HG03280 (cell line): ENCODE results near the gene CPED1.
A peak's percentile ranks its signal among the peaks of the same experiment; 100 is the strongest.
"Not testable (repeated sequence)": the region's sequence is repeated elsewhere in the genome, so short reads cannot be mapped to it uniquely, and the experiment has no call there.

ENCODE experiments used
- ATAC-seq: cut with Tn5 transposase; IDR thresholded peaks from one replicate; pipeline ENCODE4 v1.9.1; 2021; ENCODE audit warnings: mild to moderate bottlenecking, moderate library complexity; ENCODE audit not compliant: unreplicated experiment

The CPED1 gene

GRCh38 chr7:121274467-121274866 lies 286.0 kb downstream of the CPED1 start:
- no peak for ATAC-seq

GRCh38 chr7:121275204-121275603 lies 286.7 kb downstream of the CPED1 start:
- no peak for ATAC-seq

GRCh38 chr7:121276313-121276712 lies 287.8 kb downstream of the CPED1 start:
- no peak for ATAC-seq

- peak; percentile 99 for ATAC-seq
These were observed 289.9 kb downstream of the CPED1 start for GRCh38 chr7:121278120-121279021.

GRCh38 chr7:121279060-121279620 lies 290.6 kb downstream of the CPED1 start:
- ATAC-seq: no peak

GRCh38 chr7:121279822-121280221 lies 291.3 kb downstream of the CPED1 start:
- ATAC-seq: no peak

GRCh38 chr7:121280656-121281055 lies 292.1 kb downstream of the CPED1 start:
- no peak for ATAC-seq

GRCh38 chr7:121282129-121282528 lies 293.6 kb downstream of the CPED1 start:
- ATAC-seq: no peak

GRCh38 chr7:121285066-121285667 lies 296.7 kb downstream of the CPED1 start:
- no peak for ATAC-seq

- ATAC-seq: no peak
These were observed 297.7 kb downstream of the CPED1 start for GRCh38 chr7:121286186-121286585.

- no peak for ATAC-seq
These were observed 298.5 kb downstream of the CPED1 start for GRCh38 chr7:121286742-121287734.

- ATAC-seq: no peak
These were observed 300.4 kb downstream of the CPED1 start for GRCh38 chr7:121288894-121289293.

- ATAC-seq: not testable (repeated sequence)
These were observed 301.4 kb downstream of the CPED1 start for GRCh38 chr7:121289930-121290329.

GRCh38 chr7:121294448-121294992 lies 306.0 kb downstream of the CPED1 start:
- no peak for ATAC-seq

- ATAC-seq: no peak
These were observed 309.3 kb downstream of the CPED1 start for GRCh38 chr7:121297843-121298242.

- no peak for ATAC-seq
These were observed 310.3 kb downstream of the CPED1 start for GRCh38 chr7:121298831-121299239.

- no peak for ATAC-seq
These were observed 312.3 kb downstream of the CPED1 start for GRCh38 chr7:121300685-121301420.

GRCh38 chr7:121301446-121302213 lies 313.1 kb downstream of the CPED1 start:
- ATAC-seq: no peak

- peak; percentile 92 for ATAC-seq
These were observed 313.8 kb downstream of the CPED1 start for GRCh38 chr7:121302214-121302745.
